Measurements from ENCODE around the gene SLC6A15.

Gene SLC6A15

GRCh38 chr12:84814664-84815245 is 97.8 kb downstream of the SLC6A15 start:
- Histone ChIP-seq H3K9me3 (ENCODE audit: control insufficient read depth, low read length) (no peaks in the 10 kb centered on the region), H3K79me1 (replicated peaks; ENCODE audit: low read length, poor library complexity, severe bottlenecking) (no peaks in the 10 kb centered on the region), H3K27ac (ENCODE audit: low read length, poor library complexity, severe bottlenecking) (no peak overlapping the region), H3K4me3 (ENCODE audit: insufficient read depth in 1 of 2, low read depth in 1 of 2, low read length in 2 of 2) (no peak overlapping the region), H3K4me2 (ENCODE audit: low read length, poor library complexity, severe bottlenecking) (no peak overlapping the region), H3K4me1 (ENCODE audit: control insufficient read depth, insufficient read depth, low read depth, low read length) (no peaks in the 10 kb centered on the region), H2BK12ac (ENCODE audit: low read length in 2 of 2) (no peak overlapping the region), H3K9ac (ENCODE audit: low read length) (no peak overlapping the region), H3K4ac (ENCODE audit: low read depth in 1 of 2, low read length in 2 of 2) (peak overlapping the region in 1 of 2 experiments; percentile 85), H2BK15ac (ENCODE audit: low read depth, poor library complexity, severe bottlenecking) (no peak overlapping the region), H3K23ac (ENCODE audit: low read length in 2 of 2) (no peak overlapping the region), H4K8ac (ENCODE audit: low read length) (peak overlapping the region; percentile 23), H3K27me3 (ENCODE audit: control insufficient read depth in 1 of 2, insufficient read depth in 1 of 2, low read length in 2 of 2) (no peaks in the 10 kb centered on the region), H3K18ac (ENCODE audit: low read depth in 1 of 2, low read length in 2 of 2) (peak overlapping the region in 1 of 2 experiments; percentile 40), H3K14ac (ENCODE audit: low read length in 2 of 2) (no peak overlapping the region), H2AFZ (ENCODE audit: low read depth, low read length) (no peak overlapping the region), H2AK5ac (ENCODE audit: low read length, severe bottlenecking) (no peak overlapping the region), H2BK120ac (ENCODE audit: low read depth, low read length) (no peak overlapping the region), H2BK5ac (ENCODE audit: low read depth, low read length, poor library complexity, severe bottlenecking) (no peak overlapping the region), H3K36me3 (ENCODE audit: control insufficient read depth in 1 of 2, insufficient read depth in 2 of 2, low read depth in 1 of 2, low read length in 2 of 2) (no peaks in the 10 kb centered on the region), H4K91ac (ENCODE audit: low read length) (no peak overlapping the region)
- DNase-seq, result no peak
- 87% methylated on average over 3 of the region's 4 CpGs for WGBS

DNA sequence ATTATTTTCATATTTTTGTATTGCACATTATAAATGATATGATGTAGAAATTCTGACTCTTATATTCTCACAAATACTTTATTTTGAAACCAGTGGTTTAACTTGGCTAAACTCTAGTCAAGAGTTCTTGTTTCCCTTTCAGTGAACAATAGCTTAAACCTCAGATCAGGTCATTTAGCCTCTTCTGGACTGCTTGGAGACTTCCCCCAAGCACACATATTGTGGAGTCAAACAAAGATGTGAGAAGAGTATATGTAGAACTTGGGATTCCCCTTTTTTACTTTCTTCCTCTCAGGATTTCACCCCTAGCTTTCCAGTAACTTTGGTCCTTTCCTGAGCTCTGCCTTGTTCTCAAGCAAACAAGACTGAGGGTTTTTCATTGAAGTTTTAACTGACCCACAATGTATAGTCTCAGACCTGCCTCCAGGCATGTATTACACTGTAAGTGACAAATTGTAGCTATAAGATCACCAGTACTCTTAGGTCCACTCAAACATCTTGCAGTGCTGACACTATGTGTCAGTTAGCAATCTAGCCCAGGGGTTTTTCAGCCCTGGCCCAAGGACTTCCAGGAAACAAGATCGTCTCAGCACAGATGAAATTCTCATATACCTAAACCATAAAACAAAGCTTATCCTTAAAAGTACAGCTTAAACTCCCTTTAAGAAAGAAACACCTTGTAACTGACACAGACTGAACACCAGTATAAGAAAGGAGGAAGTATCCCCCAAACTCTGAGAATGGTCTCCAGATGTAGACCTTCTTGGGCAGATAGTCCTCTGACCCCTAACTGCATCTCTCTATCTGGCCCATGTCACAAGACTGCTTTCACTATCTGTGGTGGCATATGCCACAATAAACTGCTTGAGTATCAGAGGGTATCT is 98.6 kb downstream of the SLC6A15 start:
- Histone ChIP-seq H3K18ac (ENCODE audit: low read depth in 1 of 2, low read length in 2 of 2) (peak overlapping the region in 1 of 2 experiments; percentile 40), H3K14ac (ENCODE audit: low read length in 2 of 2) (no peak overlapping the region), H2BK12ac (ENCODE audit: low read length in 2 of 2) (no peak overlapping the region), H2AFZ (ENCODE audit: low read depth, low read length) (no peak overlapping the region), H3K79me1 (replicated peaks; ENCODE audit: low read length, poor library complexity, severe bottlenecking) (no peaks in the 10 kb centered on the region), H2AK5ac (ENCODE audit: low read length, severe bottlenecking) (no peak overlapping the region), H3K23ac (ENCODE audit: low read length in 2 of 2) (no peak overlapping the region), H4K8ac (ENCODE audit: low read length) (peak overlapping the region; percentile 23), H3K27me3 (ENCODE audit: control insufficient read depth in 1 of 2, insufficient read depth in 1 of 2, low read length in 2 of 2) (no peaks in the 10 kb centered on the region), H2BK5ac (ENCODE audit: low read depth, low read length, poor library complexity, severe bottlenecking) (no peak overlapping the region), H4K91ac (ENCODE audit: low read length) (no peak overlapping the region), H3K4me1 (ENCODE audit: control insufficient read depth, insufficient read depth, low read depth, low read length) (no peaks in the 10 kb centered on the region), H2BK120ac (ENCODE audit: low read depth, low read length) (no peak overlapping the region), H3K9me3 (ENCODE audit: control insufficient read depth, low read length) (no peaks in the 10 kb centered on the region), H3K4me3 (ENCODE audit: insufficient read depth in 1 of 2, low read depth in 1 of 2, low read length in 2 of 2) (no peak overlapping the region), H3K27ac (ENCODE audit: low read length, poor library complexity, severe bottlenecking) (no peak overlapping the region), H3K9ac (ENCODE audit: low read length) (no peak overlapping the region), H2BK15ac (ENCODE audit: low read depth, poor library complexity, severe bottlenecking) (no peak overlapping the region), H3K4me2 (ENCODE audit: low read length, poor library complexity, severe bottlenecking) (no peak overlapping the region), H3K36me3 (ENCODE audit: control insufficient read depth in 1 of 2, insufficient read depth in 2 of 2, low read depth in 1 of 2, low read length in 2 of 2) (no peaks in the 10 kb centered on the region), H3K4ac (ENCODE audit: low read depth in 1 of 2, low read length in 2 of 2) (peak overlapping the region in 1 of 2 experiments; percentile 85)
- DNase-seq, result no peak
- 92% methylated on average over 1 of the region's 1 CpG for WGBS

DNA sequence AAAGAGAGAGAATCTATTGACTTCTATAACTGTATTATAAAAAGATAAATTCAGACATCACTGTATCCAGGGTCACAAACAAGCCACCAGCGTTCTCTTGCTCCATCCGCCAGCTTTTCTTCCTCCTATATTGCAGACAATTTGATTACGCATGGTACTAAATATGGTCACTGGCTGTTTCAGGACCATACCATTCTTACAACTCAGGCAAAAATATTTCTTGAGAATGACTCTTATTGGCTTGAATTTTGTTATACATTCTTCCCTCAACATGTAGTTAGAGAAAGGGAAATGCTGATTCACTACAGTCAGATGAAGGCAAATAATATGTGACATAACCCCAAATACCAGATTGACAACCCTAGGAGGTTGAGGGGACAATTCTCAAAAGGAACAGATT is 101.3 kb downstream of the SLC6A15 start:
- Histone ChIP-seq H2AK5ac (ENCODE audit: low read length, severe bottlenecking) (no peak overlapping the region), H3K18ac (ENCODE audit: low read depth in 1 of 2, low read length in 2 of 2) (no peak overlapping the region), H3K4me1 (ENCODE audit: control insufficient read depth, insufficient read depth, low read depth, low read length) (no peaks in the 10 kb centered on the region)

GRCh38 chr12:84810611-84811010 is 102.0 kb downstream of the SLC6A15 start:
- Histone ChIP-seq H4K91ac (ENCODE audit: low read length) (no peak overlapping the region), H3K9ac (ENCODE audit: low read length) (no peak overlapping the region)
- no peak for DNase-seq

More for the DNA sequence above, 101.3 kb downstream of the SLC6A15 start:
- Histone ChIP-seq H3K9ac (ENCODE audit: low read length) (no peak overlapping the region), H3K9me3 (ENCODE audit: control insufficient read depth, low read length) (no peaks in the 10 kb centered on the region), H4K91ac (ENCODE audit: low read length) (no peak overlapping the region), H3K23ac (ENCODE audit: low read length in 2 of 2) (no peak overlapping the region), H3K14ac (ENCODE audit: low read length in 2 of 2) (no peak overlapping the region), H2BK15ac (ENCODE audit: low read depth, poor library complexity, severe bottlenecking) (no peak overlapping the region), H2BK12ac (ENCODE audit: low read length in 2 of 2) (no peak overlapping the region), H3K36me3 (ENCODE audit: control insufficient read depth in 1 of 2, insufficient read depth in 2 of 2, low read depth in 1 of 2, low read length in 2 of 2) (no peaks in the 10 kb centered on the region), H3K27ac (ENCODE audit: low read length, poor library complexity, severe bottlenecking) (no peak overlapping the region), H3K4me2 (ENCODE audit: low read length, poor library complexity, severe bottlenecking) (no peak overlapping the region), H2BK120ac (ENCODE audit: low read depth, low read length) (no peak overlapping the region), H3K79me1 (replicated peaks; ENCODE audit: low read length, poor library complexity, severe bottlenecking) (no peaks in the 10 kb centered on the region), H3K4me3 (ENCODE audit: insufficient read depth in 1 of 2, low read depth in 1 of 2, low read length in 2 of 2) (no peak overlapping the region), H3K27me3 (ENCODE audit: control insufficient read depth in 1 of 2, insufficient read depth in 1 of 2, low read length in 2 of 2) (no peaks in the 10 kb centered on the region), H4K8ac (ENCODE audit: low read length) (no peak overlapping the region), H2BK5ac (ENCODE audit: low read depth, low read length, poor library complexity, severe bottlenecking) (no peak overlapping the region), H3K4ac (ENCODE audit: low read depth in 1 of 2, low read length in 2 of 2) (no peak overlapping the region), H2AFZ (ENCODE audit: low read depth, low read length) (no peak overlapping the region)
- DNase-seq, result no peak
- WGBS, result no CpG with 5 or more reads among the region's 3 CpGs

More at GRCh38 chr12:84810611-84811010, 102.0 kb downstream of the SLC6A15 start:
- no CpG with 5 or more reads among the region's 1 CpG for WGBS
- H2BK12ac ChIP-seq (ENCODE audit: low read length in 2 of 2), result no peak overlapping the region
- no peak overlapping the region for H2AK5ac ChIP-seq (ENCODE audit: low read length, severe bottlenecking)
- no peak overlapping the region for H2BK5ac ChIP-seq (ENCODE audit: low read depth, low read length, poor library complexity, severe bottlenecking)
- no peak overlapping the region for H4K8ac ChIP-seq (ENCODE audit: low read length)
- H2BK120ac ChIP-seq (ENCODE audit: low read depth, low read length), result no peak overlapping the region
- no peaks in the 10 kb centered on the region for H3K27me3 ChIP-seq (ENCODE audit: control insufficient read depth in 1 of 2, insufficient read depth in 1 of 2, low read length in 2 of 2)
- no peak overlapping the region for H3K14ac ChIP-seq (ENCODE audit: low read length in 2 of 2)
- H3K4me3 ChIP-seq (ENCODE audit: insufficient read depth in 1 of 2, low read depth in 1 of 2, low read length in 2 of 2), result no peak overlapping the region
- H2BK15ac ChIP-seq (ENCODE audit: low read depth, poor library complexity, severe bottlenecking), result no peak overlapping the region
- no peak overlapping the region for H3K23ac ChIP-seq (ENCODE audit: low read length in 2 of 2)
- no peak overlapping the region for H3K4me2 ChIP-seq (ENCODE audit: low read length, poor library complexity, severe bottlenecking)
- H3K4ac ChIP-seq (ENCODE audit: low read depth in 1 of 2, low read length in 2 of 2), result no peak overlapping the region
- no peak overlapping the region for H3K18ac ChIP-seq (ENCODE audit: low read depth in 1 of 2, low read length in 2 of 2)
- H3K9me3 ChIP-seq (ENCODE audit: control insufficient read depth, low read length), result no peaks in the 10 kb centered on the region
- H3K79me1 ChIP-seq (replicated peaks; ENCODE audit: low read length, poor library complexity, severe bottlenecking), result no peaks in the 10 kb centered on the region
- no peak overlapping the region for H3K27ac ChIP-seq (ENCODE audit: low read length, poor library complexity, severe bottlenecking)
- H2AFZ ChIP-seq (ENCODE audit: low read depth, low read length), result no peak overlapping the region
- H3K36me3 ChIP-seq (ENCODE audit: control insufficient read depth in 1 of 2, insufficient read depth in 2 of 2, low read depth in 1 of 2, low read length in 2 of 2), result no peaks in the 10 kb centered on the region
- no peaks in the 10 kb centered on the region for H3K4me1 ChIP-seq (ENCODE audit: control insufficient read depth, insufficient read depth, low read depth, low read length)

Data from mesenchymal stem cell (in vitro differentiated cells and primary cell).